SK-N-MC (cell line): ENCODE data around the gene SMYD1.
"Not testable (repeated sequence)": the region's sequence is repeated elsewhere in the genome, so short reads cannot be mapped to it uniquely, and the experiment has no call there.

Experiments
- EZH2 ChIP-seq: fragments of 200-600 bp; sonication (generic); IDR thresholded peaks from one replicate; pipeline ENCODE4 v1.6.1; 2017; ENCODE audit warnings: antibody characterized with exemption
- POLR2AphosphoS5 ChIP-seq: IDR thresholded peaks from 2 replicates; pipeline ENCODE4 v1.6.1; 2012; ENCODE audit warnings: mild to moderate bottlenecking, low read depth, low read length, borderline replicate concordance

- TF ChIP-seq POLR2AphosphoS5, EZH2: not testable (repeated sequence)
Measured at GRCh38 chr2:88018077-88018805, 49.4 kb upstream of the SMYD1 start.
